ENCODE results near the gene PEX12.

- no peak for TF ChIP-seq CTCF (IDR thresholded peaks at IDR 0.05)
- TF ChIP-seq POLR2AphosphoS5 (IDR thresholded peaks at IDR 0.05): no peak
- no peak for TF ChIP-seq POLR2A (IDR thresholded peaks at IDR 0.05)
These were observed 29.4 kb downstream of the PEX12 start for GRCh38 chr17:35548978-35549377.
